H1 (cell line): ENCODE data around the gene GNAL. TPM values are rescaled to one million over a fixed set of nuclear protein-coding genes. Genes with fewer than 3 reads are reported as not detected.

ENCODE experiments used
- CTCF ChIA-PET: fragments of 300-600 bp; sonication (Branson Sonifier 250); formaldehyde crosslinking; loops from one replicate; lab custom pipeline; 2021; ENCODE audit not compliant: partially characterized antibody; lab: Charles Lee
- POLR2A ChIA-PET: fragments of 300-600 bp; sonication (Branson Sonifier 250); formaldehyde crosslinking; loops from one replicate; lab custom pipeline; 2021; ENCODE audit warnings: inconsistent platforms; ENCODE audit not compliant: partially characterized antibody; lab: Charles Lee
- DNase-seq, 2 experiments: peaks; one replicate each; pipeline versions ENCODE4 v3.0.0 to v3.0.0-alpha.2; 2010 to 2022; ENCODE audit warnings: low spot score in 2 of 2, low read depth in 1 of 2, mixed read lengths in 1 of 2
- FAIRE-seq: peaks from 2 replicates; lab custom pipeline; 2011; peaks lifted over from hg19 to GRCh38; lab: Jason Lieb, UNC
- H2AFZ ChIP-seq: 2 replicates; pipeline ENCODE4 v1.8.1; 2012; ENCODE audit warnings: low read length, inconsistent platforms
- H2AK5ac ChIP-seq: 2 replicates; pipeline ENCODE4 v1.6.1; 2013; ENCODE audit warnings: low read depth, low read length
- H2BK120ac ChIP-seq: replicated peaks from 2 replicates; pipeline ENCODE3; 2013; ENCODE audit warnings: low read depth, low read length, inconsistent platforms
- H2BK12ac ChIP-seq: 2 replicates; pipeline ENCODE4 v1.6.1; 2013; ENCODE audit warnings: low read depth, low read length
- H2BK15ac ChIP-seq: 2 replicates; pipeline ENCODE4 v1.6.1; 2013; ENCODE audit warnings: low read length
- H2BK20ac ChIP-seq: 2 replicates; pipeline ENCODE4 v1.6.1; 2013; ENCODE audit warnings: low read length
- H2BK5ac ChIP-seq: 2 replicates; pipeline ENCODE4 v1.6.1; 2013; ENCODE audit warnings: low read depth, low read length
- H3K14ac ChIP-seq: 2 replicates; pipeline ENCODE4 v1.6.1; 2013; ENCODE audit warnings: inconsistent platforms; ENCODE audit not compliant: insufficient read length
- H3K18ac ChIP-seq: 2 replicates; pipeline ENCODE4 v1.6.1; 2013; ENCODE audit warnings: low read length; ENCODE audit errors: extremely low read depth
- H3K23ac ChIP-seq: 2 replicates; pipeline ENCODE4 v1.6.1; 2013; ENCODE audit warnings: inconsistent platforms; ENCODE audit not compliant: insufficient read length
- H3K23me2 ChIP-seq: 2 replicates; pipeline ENCODE4 v1.6.1; 2013; ENCODE audit warnings: low read depth, low read length
- H3K27ac ChIP-seq: 2 replicates; pipeline ENCODE4 v1.6.1; 2011; ENCODE audit warnings: low read depth, low read length, inconsistent platforms
- H3K27me3 ChIP-seq, 4 experiments: replicated peaks in 1 of 4; 1 replicate in 1 of 4; 2 replicates in 3 of 4; pipeline versions ENCODE4 v1.6.1 to v1.8.1; 2011 to 2013; ENCODE audit warnings: low read length in 3 of 4, mild to moderate bottlenecking in 3 of 4, inconsistent platforms in 2 of 4, mixed read lengths in 2 of 4, moderate library complexity in 1 of 4; ENCODE audit not compliant: control insufficient read depth in 3 of 4, insufficient read depth in 3 of 4; ENCODE audit errors: extremely low read depth in 1 of 4
- H3K36me3 ChIP-seq, 4 experiments: 2 replicates each; pipeline versions ENCODE4 v1.6.1 to v1.8.1; 2011 to 2013; ENCODE audit warnings: mild to moderate bottlenecking in 4 of 4, low read length in 3 of 4, moderate library complexity in 2 of 4, control low read depth in 1 of 4, inconsistent platforms in 1 of 4; ENCODE audit not compliant: insufficient read depth in 4 of 4, control insufficient read depth in 2 of 4
- H3K4ac ChIP-seq: replicated peaks from 2 replicates; pipeline ENCODE3; 2013; ENCODE audit warnings: low read length, low read depth, mixed read lengths, inconsistent platforms; ENCODE audit not compliant: insufficient read length
- H3K4me1 ChIP-seq, 4 experiments: replicated peaks in 1 of 4; 1 replicate in 1 of 4; 2 replicates in 3 of 4; pipeline versions ENCODE4 v1.6.1 to v1.8.1; 2011 to 2013; ENCODE audit warnings: low read length in 3 of 4, inconsistent platforms in 2 of 4, mixed read lengths in 1 of 4; ENCODE audit not compliant: insufficient read depth in 4 of 4, control insufficient read depth in 3 of 4
- H3K4me2 ChIP-seq, 2 experiments: 2 replicates each; pipeline versions ENCODE4 v1.6.1 to v1.8.1; 2011 to 2013; ENCODE audit warnings: low read depth in 2 of 2, low read length in 2 of 2, control low read depth in 1 of 2, inconsistent platforms in 1 of 2, mild to moderate bottlenecking in 1 of 2; ENCODE audit not compliant: insufficient read depth in 1 of 2
- H3K4me3 ChIP-seq, 4 experiments: fragments of 200-600, 300-600 bp in 1 of 4; sonication (generic), shearing (Covaris generic), sonication (Bioruptor Twin) in 1 of 4; 2 replicates each; pipeline versions ENCODE4 v1.5.1 to v1.8.1; 2011 to 2016; ENCODE audit warnings: low read length in 4 of 4, low read depth in 3 of 4, control low read depth in 2 of 4, inconsistent platforms in 2 of 4, mild to moderate bottlenecking in 2 of 4, mixed read lengths in 1 of 4, moderate library complexity in 1 of 4; ENCODE audit not compliant: insufficient read depth in 2 of 4; ENCODE audit errors: extremely low read depth in 1 of 4
- H3K56ac ChIP-seq: replicated peaks from 2 replicates; pipeline ENCODE3; 2013; ENCODE audit warnings: low read depth, mild to moderate bottlenecking, mixed read lengths, low read length, inconsistent platforms; ENCODE audit not compliant: insufficient read length
- H3K79me1 ChIP-seq: 2 replicates; pipeline ENCODE4 v1.6.1; 2013; ENCODE audit warnings: low read depth, low read length, control low read depth
- H3K79me2 ChIP-seq, 2 experiments: 2 replicates each; pipeline versions ENCODE4 v1.6.1 to v1.8.1; 2012 to 2013; ENCODE audit warnings: low read length in 2 of 2, mild to moderate bottlenecking in 2 of 2, inconsistent platforms in 1 of 2; ENCODE audit not compliant: insufficient read depth in 2 of 2, control insufficient read depth in 1 of 2
- H3K9ac ChIP-seq, 4 experiments: replicated peaks in 1 of 4; 1 replicate in 1 of 4; 2 replicates in 3 of 4; pipeline versions ENCODE4 v1.6.1 to v1.8.1; 2011 to 2013; ENCODE audit warnings: low read depth in 3 of 4, low read length in 3 of 4, control low read depth in 2 of 4, mild to moderate bottlenecking in 2 of 4, moderate library complexity in 2 of 4, inconsistent platforms in 1 of 4; ENCODE audit errors: extremely low read depth in 1 of 4
- H3K9me3 ChIP-seq, 2 experiments: 2 replicates each; pipeline versions ENCODE4 v1.6.1 to v1.8.1; 2012 to 2013; ENCODE audit warnings: mild to moderate bottlenecking in 2 of 2, moderate library complexity in 2 of 2, control low read depth in 1 of 2, inconsistent platforms in 1 of 2, low read depth in 1 of 2, low read length in 1 of 2, mixed read lengths in 1 of 2; ENCODE audit not compliant: insufficient read depth in 2 of 2
- H4K20me1 ChIP-seq, 2 experiments: replicated peaks in 1 of 2; 2 replicates each; pipeline versions ENCODE3 to v1.8.1; 2011 to 2013; ENCODE audit warnings: inconsistent platforms in 2 of 2, low read length in 2 of 2, mild to moderate bottlenecking in 1 of 2; ENCODE audit not compliant: insufficient read depth in 2 of 2, control insufficient read depth in 1 of 2
- H4K5ac ChIP-seq: 2 replicates; pipeline ENCODE4 v1.6.1; 2013; ENCODE audit warnings: low read length, low read depth, mixed read lengths, inconsistent platforms; ENCODE audit not compliant: insufficient read length
- H4K8ac ChIP-seq: 2 replicates; pipeline ENCODE4 v1.8.0; 2013; ENCODE audit warnings: mild to moderate bottlenecking, moderate library complexity, low read length, inconsistent platforms; ENCODE audit not compliant: insufficient read depth; ENCODE audit errors: extremely low read depth
- H4K91ac ChIP-seq: replicated peaks from 2 replicates; pipeline ENCODE3; 2013; ENCODE audit warnings: low read length, mixed read lengths, inconsistent platforms; ENCODE audit not compliant: insufficient read length
- BACH1 ChIP-seq: IDR thresholded peaks from 2 replicates; pipeline ENCODE4 v1.6.1; 2012; ENCODE audit warnings: low read length, improper control_type of control experiment
- CBX5 ChIP-seq: fragments of 300-800, 300-1000 bp; sonication (generic); IDR thresholded peaks from 2 replicates; pipeline ENCODE4 v1.7.1; 2016; ENCODE audit warnings: antibody characterized with exemption, low read length, low read depth
- CHD2 ChIP-seq: IDR thresholded peaks from 2 replicates; pipeline ENCODE4 v1.6.1; 2012; ENCODE audit warnings: low read length, improper control_type of control experiment
- HDAC2 ChIP-seq, 2 experiments: fragments of 300-600 bp in 1 of 2; sonication (generic) in 1 of 2; IDR thresholded peaks; 2 replicates each; pipeline ENCODE4 v1.6.1; 2011 to 2012; ENCODE audit warnings: low read depth in 2 of 2, low read length in 2 of 2, mild to moderate bottlenecking in 2 of 2, moderate library complexity in 2 of 2, borderline replicate concordance in 1 of 2, inconsistent platforms in 1 of 2
- MAFK ChIP-seq: IDR thresholded peaks from 2 replicates; pipeline ENCODE4 v1.6.1; 2012; ENCODE audit warnings: low read depth, mild to moderate bottlenecking, improper control_type of control experiment, low read length
- POLR2A ChIP-seq, 2 experiments: IDR thresholded peaks; 1 replicate in 1 of 2; 2 replicates in 1 of 2; pipeline ENCODE4 v1.6.1; 2011; ENCODE audit warnings: low read depth in 2 of 2, low read length in 2 of 2, mild to moderate bottlenecking in 2 of 2; ENCODE audit errors: control extremely low read depth in 1 of 2
- POLR2AphosphoS5 ChIP-seq: IDR thresholded peaks from 2 replicates; pipeline ENCODE4 v1.6.1; 2011; ENCODE audit warnings: low read depth, low read length
- RAD21 ChIP-seq, 2 experiments: IDR thresholded peaks in 1 of 2; conservative IDR thresholded peaks in 1 of 2; 2 replicates each; pipeline ENCODE4 v1.6.1; 2011; ENCODE audit warnings: low read depth in 2 of 2, low read length in 2 of 2, improper control_type of control experiment in 1 of 2, inconsistent platforms in 1 of 2, mild to moderate bottlenecking in 1 of 2, moderate library complexity in 1 of 2
- SAP30 ChIP-seq: fragments of 300-600 bp; sonication (generic); IDR thresholded peaks from 2 replicates; pipeline ENCODE4 v1.7.1; 2012; ENCODE audit warnings: low read length, moderate library complexity, mild to moderate bottlenecking, inconsistent platforms; ENCODE audit not compliant: insufficient read depth, insufficient replicate concordance
- SRF ChIP-seq: IDR thresholded peaks from 2 replicates; pipeline ENCODE4 v1.6.1; 2011; ENCODE audit warnings: mild to moderate bottlenecking, low read depth, low read length, moderate library complexity
- TAF7 ChIP-seq: optimal IDR thresholded peaks from 2 replicates; pipeline ENCODE3; 2011; ENCODE audit warnings: low read depth, mild to moderate bottlenecking, inconsistent platforms, low read length, moderate library complexity, borderline replicate concordance
- WGBS, 2 experiments: shearing (Covaris generic) in 1 of 2; methylation state at CpG; one replicate each; pipeline versions ENCODE4 v1.1.6 to v1.1.7; 2013 to 2015; ENCODE audit warnings: low lambda C conversion rate in 2 of 2, mixed read lengths in 2 of 2, inconsistent platforms in 1 of 2, low coverage in 1 of 2, missing lambda C conversion rate in 1 of 2; ENCODE audit not compliant: insufficient replicate concordance in 2 of 2, insufficient coverage in 1 of 2, insufficient read length in 1 of 2; ENCODE audit errors: extremely low coverage in 1 of 2, missing lambda C conversion rate in 1 of 2; 5-methylcytosine and 5-hydroxymethylcytosine counted together
- polyA plus RNA-seq, 7 experiments: library from polyadenylated mRNA; depleted of rRNA in 3 of 7; stranded (reverse) in 5 of 7; unstranded in 2 of 7; fragments of >200 nt in 5 of 7; fragments of 200-250 nt in 2 of 7; gene quantifications; 1 replicate in 5 of 7; 2 replicates in 1 of 7; 4 replicates in 1 of 7; pipeline versions ENCODE4 v1.2.1 to v1.2.3, GENCODE V29; 2011 to 2013; ENCODE audit warnings: missing spikeins in 2 of 7, mixed read lengths in 2 of 7
- total RNA-seq: library from RNA; stranded (reverse); fragmentation: NEBNext Ultra II Directional; extraction: Animal tissue kit (Norgen Biotek cat#: 25700); gene quantifications from 2 replicates; pipeline ENCODE4 v1.2.1, GENCODE V29; 2021

Gene GNAL
- total and polyA plus RNA-seq, 2 of the 8 experiments (the other 6 are each of a cell fraction or from before 2014, with no cell fraction given) = 13.2 to 18.3 TPM

- peak overlapping the region; percentile 17; the same call in 1 of the 2 replicates for H2AK5ac ChIP-seq
- FAIRE-seq = no peak
- POLR2A ChIA-PET = interaction anchor here (0.8 to 1.4 kb wide), 4 partner anchors 18 to 74 kb away, joined by 3 read pairs; partner anchors contain the start of gene CHMP1B
- TF ChIP-seq BACH1 (no peak), CHD2 (no peak), POLR2AphosphoS5 (no peak), SRF (no peak), HDAC2 (IDR thresholded peaks at IDR 0.05; ENCODE audit: borderline replicate concordance in 1 of 2, low read depth in 2 of 2, low read length in 2 of 2) (no peak), POLR2A (IDR thresholded peaks at IDR 0.05; ENCODE audit: control extremely low read depth in 1 of 2, low read depth in 2 of 2, low read length in 2 of 2) (no peak), RAD21 (IDR thresholded peaks at IDR 0.05 in 1 of 2, conservative IDR thresholded peaks at IDR 0.05 in 1 of 2; ENCODE audit: low read depth in 2 of 2, low read length in 2 of 2) (no peak), CBX5 (no peak), MAFK (no peak), SAP30 (no peak), TAF7 (no peak)
Observed at GRCh38 chr18:11810379-11810778, 121.3 kb downstream of the GNAL start.

More at GRCh38 chr18:11810379-11810778, 121.3 kb downstream of the GNAL start:
- Histone ChIP-seq H3K4me1 (peaks cover 16 to 32% (median 22%) of the 10 kb centered on the region in 4 experiments), H3K56ac (no peak overlapping the region), H4K5ac (no peak overlapping the region), H2BK5ac (peak overlapping the region; percentile 90; the same call in 1 of the 2 replicates), H3K23ac (no peak overlapping the region), H2BK15ac (no peak overlapping the region), H2AFZ (no peak overlapping the region), H3K36me3 (no peaks in the 10 kb centered on the region), H3K4me2 (no peak overlapping the region; a peak in 1 of 4 replicates), H3K9ac (no peak overlapping the region), H3K23me2 (no peaks in the 10 kb centered on the region), H3K79me1 (no peaks in the 10 kb centered on the region), H3K4ac (no peak overlapping the region), H3K14ac (no peak overlapping the region), H3K4me3 (no peak overlapping the region), H4K91ac (peak overlapping the region; percentile 91), H3K18ac (peak overlapping the region; percentile 57), H4K8ac (no peak overlapping the region; the same call in 1 of the 2 replicates), H2BK120ac (peak overlapping the region; percentile 67), H2BK12ac (peak overlapping the region; percentile 82; the same call in 1 of the 2 replicates), H3K27me3 (no peaks in the 10 kb centered on the region), H3K9me3 (no peaks in the 10 kb centered on the region), H2BK20ac (peak overlapping the region; percentile 88), H3K27ac (peak overlapping the region; percentile 29; the same call in 1 of the 2 replicates), H3K79me2 (no peaks in the 10 kb centered on the region), H4K20me1 (no peaks in the 10 kb centered on the region)
- CTCF ChIA-PET = interaction anchor here (0.7 to 2.1 kb wide), 11 partner anchors 13 to 155 kb away, joined by 3 to 5 read pairs (median 4); no protein-coding TSS in a partner anchor
- WGBS, 2 experiments = 88% methylated on average over 3 of the region's 3 CpGs; no CpG with 5 or more reads in 1 of the 2 experiments
- no peak for DNase-seq
